T-helper 2 cell treated with Interferon-gamma antibody and Interleukin-4, amounts not matched to agents 100 ng/mL and 5 ng/mL, for 36 hours (primary cell): Measurements from ENCODE around the gene ACTRT2. TPM values are rescaled to one million over a fixed set of nuclear protein-coding genes. Genes with fewer than 3 reads are reported as not detected.

Source experiments
- intact Hi-C: fragments of 100-400 bp; cut with micrococcal nuclease; formaldehyde crosslinking; loops from one replicate; pipeline ENCODE4 v1.15.1; 2023
- total RNA-seq: library from RNA; stranded (reverse); gene quantifications from 2 replicates; pipeline ENCODE4 v1.2.3, GENCODE V29; 2022

ACTRT2 gene
- total RNA-seq, 1 donor from 2014 or later = not detected

DNA sequence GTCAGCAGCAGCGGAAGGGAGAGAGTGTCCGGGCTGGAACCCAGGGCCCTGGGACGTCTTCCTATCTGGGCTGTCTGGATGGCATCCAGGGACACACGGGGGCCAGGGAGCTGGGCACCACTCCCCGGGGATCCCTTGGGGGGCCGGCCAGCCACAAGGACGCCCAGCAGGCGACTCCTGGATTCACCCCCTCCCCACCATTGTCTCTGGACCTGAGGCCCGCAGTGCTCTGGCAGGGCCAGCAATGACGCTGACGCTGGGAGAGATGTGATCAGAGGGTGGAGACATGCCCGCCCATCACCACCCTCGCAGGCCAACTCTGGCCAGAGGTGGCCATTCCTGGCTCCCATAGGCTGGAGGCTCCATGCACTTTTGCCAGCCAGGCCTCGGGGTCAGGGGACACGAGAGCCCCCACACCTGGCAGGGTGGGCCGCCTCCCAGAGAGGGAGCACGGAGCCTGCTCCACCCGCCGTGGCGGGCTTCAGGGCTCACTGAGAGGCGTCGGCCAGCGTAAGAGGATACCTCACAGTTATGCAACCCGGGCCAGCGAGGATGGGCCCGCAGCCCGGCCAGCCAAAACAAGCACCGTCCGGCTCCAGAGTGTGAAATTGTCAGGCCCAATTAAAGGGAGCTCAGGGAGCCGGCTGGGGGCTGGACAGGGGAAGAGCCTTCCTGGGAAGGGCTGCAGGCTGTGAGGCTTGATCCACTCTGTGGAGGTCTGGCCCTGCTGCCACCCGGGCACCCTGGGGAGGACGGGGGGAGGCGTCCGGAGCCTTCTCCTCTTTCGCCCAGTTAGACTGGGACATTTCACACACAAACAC, 10.3 kb downstream of the ACTRT2 start:
- intact Hi-C loops = no loop called here

DNA sequence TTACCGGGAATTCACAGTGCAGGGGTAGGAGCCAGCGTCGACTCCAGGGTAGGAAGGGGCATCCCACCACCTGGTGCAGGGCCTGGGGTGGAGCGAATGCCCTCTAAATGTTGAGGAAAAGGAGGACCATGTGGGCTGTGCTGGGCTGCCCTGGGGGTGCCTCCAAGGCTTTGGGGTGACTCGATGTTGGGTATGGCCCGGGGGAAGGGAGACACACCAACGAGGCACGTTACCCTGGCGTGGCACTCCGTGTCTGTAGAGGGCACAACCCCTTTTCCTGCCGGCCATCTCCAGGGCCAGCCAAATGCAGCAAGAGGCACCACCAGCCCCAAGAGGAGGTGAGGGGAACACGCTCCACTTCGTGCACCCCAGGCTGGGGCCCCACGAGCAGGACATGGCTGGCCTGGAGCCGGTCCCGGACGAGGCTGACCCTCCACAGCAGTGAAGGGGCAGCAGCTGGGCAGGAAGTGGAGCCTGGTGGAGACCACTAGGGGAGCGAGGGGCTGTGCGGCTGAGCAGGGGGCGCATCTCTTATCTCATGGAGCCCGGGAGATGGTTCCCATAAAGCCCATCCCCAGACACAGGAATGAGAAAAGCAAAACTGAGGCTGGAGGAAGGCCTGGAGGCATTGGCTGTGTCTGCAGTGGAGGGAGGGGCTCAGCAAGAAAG, 11.2 kb downstream of the ACTRT2 start:
- intact Hi-C loops = no loop called here

DNA sequence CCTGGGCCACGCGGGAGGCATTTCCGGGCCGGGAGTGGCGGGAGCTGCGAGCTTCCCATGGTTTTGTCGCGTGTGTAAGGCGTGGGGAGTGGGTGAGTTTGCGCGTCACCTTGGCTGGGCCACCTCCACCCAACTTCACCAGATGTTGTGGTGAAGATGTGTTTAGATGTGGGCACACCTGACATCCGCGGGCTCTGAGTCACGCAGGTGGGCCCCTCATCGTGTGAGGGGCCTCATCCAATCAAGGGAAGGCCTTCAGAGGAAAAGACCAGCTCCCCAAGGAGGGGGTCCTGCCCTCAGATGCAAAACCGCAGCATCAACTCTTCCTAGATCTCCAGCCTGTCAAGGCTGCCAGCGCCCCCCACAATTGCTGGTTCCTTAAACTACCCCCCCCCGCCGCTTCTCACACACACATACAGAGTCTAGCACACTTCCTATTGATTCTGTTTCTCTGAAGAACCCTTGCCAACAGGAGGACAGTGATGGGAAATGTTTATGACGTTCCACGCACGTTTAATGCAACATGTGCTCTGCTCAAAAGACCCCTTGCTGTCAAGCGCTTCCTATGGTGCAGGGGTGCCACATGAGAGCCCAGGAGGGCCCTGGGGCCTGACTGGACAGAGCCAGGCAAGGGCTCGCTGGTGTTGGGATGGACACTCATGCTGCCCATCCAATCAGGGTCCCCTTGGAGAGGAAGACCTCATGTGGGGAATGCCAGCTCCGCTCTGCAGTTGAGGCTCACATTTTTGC, 11.9 kb downstream of the ACTRT2 start:
- intact Hi-C loops = no loop called here

DNA sequence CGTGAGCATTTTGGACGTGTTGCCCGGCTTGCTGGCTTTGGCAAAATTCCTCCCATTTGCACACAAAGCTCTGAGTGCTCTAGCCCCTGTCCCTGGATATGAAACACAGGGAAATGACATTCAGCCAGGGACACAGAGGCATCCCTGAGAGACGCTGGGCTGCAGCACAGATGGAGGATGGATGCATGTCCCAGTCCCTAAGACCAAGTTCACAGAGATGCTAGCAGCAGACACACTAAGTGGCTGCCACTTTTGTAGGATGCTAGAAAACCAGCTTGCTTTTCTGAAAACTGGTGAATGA, 12.5 kb downstream of the ACTRT2 start:
- intact Hi-C loops = no loop called here

DNA sequence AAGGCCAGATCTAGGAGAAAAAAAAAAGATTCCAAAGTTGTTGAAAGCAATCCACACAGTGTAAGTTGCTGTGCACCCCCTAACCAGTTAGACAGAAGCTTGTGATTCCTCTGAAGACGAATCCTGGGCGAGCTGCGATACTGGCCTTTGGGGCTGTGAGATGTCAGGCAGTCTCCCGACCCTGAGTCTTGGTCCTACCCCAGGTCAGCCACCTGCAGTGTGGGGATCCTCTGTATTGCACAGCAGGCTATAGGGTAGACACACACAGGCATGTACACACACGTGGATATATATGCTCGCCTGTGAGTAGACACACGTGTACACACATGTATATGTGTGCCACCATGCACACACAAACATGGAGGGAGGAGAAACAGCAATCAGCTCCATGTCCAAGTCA, 12.9 kb downstream of the ACTRT2 start:
- intact Hi-C loops = no loop called here

DNA sequence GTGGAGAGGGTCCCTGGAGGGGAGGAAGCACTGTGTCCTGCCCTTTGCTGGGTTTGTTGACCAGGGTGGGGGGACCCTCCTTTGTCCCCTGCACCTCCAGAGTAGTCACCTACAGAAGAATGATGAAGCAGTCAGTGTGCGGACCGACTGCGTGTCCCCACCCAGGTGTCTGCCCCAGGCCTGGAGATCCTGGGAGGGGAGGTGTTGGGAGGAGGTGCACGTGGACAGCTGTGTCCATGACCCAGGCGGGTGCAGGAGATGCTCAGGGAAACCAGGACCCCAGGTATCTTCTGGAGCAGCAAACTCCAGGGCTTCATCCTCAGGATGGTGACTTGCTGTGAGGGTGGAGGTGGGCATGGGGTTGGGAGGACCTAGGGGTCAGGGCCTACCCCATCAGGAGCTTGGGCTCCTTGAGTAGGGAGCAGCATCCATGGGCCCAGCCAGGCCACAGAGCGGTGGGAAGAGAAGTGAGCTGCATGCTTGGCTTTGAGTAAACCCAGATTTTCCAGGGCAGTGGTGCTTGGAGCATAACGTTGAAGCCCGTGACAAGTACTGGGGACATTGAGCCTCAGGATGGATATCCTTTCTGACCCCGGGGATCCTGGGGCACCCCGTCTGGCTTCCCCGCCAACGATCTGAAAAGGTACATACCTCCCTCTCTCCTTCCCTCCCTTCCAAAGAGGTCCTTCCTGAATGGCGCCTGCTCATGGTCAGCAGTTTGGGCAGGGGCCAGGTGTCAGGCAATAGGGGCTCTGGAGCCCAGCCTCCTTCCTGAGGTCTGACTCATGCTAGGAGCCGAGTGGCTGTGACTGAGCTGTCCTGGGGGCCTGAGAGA, 13.7 kb downstream of the ACTRT2 start:
- intact Hi-C loops = no loop called here

DNA sequence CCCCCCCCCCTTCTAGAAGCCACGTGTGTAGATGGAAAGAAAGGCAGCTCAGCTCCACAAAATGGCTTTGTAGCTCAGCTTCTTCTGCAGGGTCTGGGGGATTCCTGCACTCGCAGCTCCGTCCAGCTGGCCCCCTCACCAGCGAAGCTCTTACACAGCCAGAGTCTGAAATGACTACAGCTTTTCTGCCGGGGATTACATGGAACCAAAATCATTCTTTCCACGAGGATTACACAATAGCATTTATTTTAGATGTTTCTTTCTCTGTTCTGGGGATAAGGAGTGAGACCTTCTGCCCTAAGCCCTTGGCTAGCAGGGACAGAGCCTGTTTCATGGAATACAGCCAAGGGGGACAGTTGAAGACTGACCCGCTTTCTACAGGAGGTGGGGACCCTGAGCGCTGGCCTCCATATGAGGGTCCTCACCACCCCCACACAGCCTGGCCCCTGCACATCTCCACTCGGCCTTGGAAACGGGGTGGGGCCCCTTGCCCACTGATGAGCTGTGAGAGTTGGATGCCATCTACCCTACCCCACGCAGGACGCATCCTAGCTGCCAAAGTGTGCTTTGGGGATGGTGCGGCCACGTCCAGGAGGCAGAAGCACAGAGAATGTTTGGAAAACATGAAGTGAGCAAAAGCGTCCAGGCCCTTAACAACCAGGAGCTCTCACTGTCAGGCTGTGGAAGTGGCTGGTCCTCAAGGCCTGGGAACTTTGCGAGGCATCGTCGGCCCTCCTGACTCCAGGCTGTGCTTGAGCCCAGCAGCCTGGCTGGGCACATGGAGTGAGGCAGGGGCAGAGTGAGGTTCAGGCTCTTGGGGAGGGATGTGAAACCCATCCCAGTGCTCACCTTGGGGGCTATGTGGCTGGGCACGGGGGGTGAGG, 14.5 kb downstream of the ACTRT2 start:
- intact Hi-C loops = no loop called here

DNA sequence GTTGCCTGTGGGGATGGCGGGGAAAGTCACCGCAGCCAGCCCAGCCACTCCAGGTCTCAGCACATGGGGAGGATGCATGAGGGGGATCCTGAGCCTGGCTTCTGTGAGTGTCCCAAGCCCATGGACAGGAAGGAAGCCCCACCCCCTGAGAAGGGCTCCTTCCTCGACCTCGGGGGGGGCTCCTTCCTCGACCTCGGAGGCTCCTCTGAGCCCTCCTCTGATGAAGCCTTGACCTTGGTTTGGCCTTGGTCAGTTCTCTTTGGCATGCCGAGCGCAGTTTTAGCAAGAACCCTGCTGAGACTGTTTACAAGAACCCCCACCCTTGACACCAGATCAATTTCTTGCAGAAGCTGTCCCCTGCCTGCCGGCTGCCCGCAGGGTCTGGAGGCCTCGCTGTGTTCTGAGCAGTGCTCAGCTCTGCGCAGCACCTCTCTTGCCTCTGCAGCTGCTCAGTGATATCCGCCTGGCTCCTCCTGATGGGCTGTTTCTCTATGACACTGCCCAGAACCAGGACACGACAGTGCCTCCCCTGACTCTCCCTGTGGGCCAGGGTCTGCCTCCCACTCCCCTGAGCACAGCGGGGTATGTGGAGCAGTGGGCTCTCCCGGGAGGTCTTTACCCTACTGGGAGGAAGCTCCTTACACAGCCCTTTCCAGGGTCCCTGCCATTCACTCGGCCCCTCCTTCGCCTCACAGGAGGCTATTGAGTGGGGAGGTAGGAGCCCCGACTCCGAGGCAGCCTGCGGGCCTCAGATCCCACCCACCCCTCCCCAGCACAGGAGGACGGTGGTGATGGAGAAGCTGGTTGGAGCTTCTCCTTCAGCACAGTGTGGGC, 15.4 kb downstream of the ACTRT2 start:
- intact Hi-C loops = no loop called here

DNA sequence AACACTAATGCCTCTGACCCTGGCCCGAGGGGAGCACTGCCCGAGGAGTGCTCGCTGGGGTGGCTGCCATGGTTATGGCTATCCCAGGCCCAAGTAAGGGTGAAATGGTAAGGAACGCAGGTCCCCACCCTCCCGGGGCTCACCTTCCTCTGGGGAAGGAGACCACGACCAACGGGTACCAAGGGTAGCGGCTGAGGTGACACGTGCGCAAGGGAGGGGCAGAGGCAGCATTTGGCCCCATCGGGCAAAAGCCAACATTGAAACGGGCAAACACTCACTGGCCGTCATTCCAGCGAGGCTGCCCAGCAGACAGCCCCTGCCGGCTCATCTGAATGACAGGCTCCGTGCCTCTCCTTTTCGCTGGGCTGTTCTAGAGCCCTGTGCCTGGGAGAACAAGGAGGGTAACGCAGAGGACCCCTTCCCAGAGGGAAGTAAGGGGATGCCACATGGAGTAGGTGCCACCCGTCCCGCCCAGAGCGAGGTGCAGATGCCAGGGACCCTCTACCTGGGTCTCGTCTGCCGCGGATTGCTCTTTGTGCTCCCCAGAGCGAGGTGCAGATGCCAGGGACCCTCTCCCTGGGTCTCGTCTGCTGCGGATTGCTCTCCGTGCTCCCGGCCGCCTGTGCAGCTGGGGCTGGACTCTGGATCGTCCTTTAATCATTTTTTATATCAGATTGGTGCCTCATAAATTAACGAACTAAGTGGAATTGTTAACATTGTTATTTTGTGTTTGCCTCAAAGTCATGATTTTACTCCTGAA, 16.2 kb downstream of the ACTRT2 start:
- intact Hi-C loops = no loop called here

DNA sequence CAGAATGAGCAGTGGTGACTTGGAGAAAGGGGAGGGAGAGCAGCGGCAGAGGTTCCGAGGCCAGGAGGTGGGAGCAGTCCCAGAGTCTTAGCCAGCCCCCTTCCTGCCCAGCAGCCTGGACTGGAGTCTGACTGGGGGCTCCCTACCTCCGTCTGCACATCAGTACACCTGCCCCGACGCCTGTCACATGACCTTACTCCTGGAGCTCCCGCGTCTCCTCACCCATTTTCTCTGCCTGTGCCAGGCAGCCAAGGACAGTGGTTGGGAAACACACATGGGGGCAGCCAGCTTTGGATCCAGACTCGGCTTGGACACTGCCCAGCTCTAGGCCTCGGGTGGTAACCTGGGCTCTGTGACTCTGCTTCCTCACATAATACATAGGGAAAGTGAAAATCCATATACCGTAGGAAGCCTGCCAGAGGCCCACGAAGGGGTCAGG, 16.9 kb downstream of the ACTRT2 start:
- intact Hi-C loops = no loop called here

DNA sequence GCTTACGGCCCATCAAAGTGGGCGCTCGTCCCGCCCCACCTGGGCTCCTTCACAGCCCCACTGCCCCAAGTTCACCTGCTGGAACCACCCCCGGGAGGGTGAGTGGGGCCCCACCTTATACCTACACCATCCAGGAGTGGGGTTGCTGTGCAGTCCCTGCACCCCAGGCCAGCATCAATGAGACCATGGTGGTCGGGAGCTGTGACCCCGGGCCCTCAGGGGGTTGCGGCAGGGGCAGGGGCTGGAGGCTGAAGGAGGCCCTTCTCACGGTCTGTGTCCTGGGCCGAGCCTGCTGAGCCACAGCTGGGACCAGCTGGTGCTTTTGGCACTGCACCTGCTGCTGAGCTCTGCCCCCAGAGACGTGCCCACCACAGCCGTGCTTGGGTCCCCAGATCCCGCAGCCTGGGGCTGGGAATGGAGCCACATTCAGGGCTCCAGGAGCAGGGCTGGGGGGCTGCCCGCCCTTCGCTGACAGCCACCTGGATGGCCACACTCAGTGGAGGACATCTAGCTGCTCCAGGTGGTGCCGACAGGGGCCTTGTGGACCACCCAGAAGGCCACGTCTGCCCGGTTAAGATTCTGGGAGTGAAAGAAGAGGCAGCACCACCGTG, 17.4 kb downstream of the ACTRT2 start:
- intact Hi-C loops = no loop called here

DNA sequence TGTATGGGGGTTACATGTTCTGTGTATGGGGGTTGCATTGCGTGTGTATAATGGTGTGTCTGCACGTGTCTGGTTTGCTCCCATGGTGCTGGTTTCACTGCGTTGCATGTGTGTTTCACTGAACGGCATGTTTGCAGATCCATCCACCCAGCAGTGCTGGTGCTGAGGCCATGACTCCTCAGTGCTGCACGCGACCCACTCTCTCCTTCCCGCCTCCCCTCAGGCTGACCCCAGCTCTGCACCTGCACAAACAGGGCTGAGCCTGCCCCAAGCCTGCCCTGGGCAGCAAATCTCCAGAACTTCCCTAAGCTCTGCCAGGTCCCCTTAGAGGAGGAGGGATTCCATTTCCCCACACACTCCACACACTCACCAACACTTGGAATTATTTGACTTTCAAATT, 18.7 kb downstream of the ACTRT2 start:
- intact Hi-C loops = no loop called here

DNA sequence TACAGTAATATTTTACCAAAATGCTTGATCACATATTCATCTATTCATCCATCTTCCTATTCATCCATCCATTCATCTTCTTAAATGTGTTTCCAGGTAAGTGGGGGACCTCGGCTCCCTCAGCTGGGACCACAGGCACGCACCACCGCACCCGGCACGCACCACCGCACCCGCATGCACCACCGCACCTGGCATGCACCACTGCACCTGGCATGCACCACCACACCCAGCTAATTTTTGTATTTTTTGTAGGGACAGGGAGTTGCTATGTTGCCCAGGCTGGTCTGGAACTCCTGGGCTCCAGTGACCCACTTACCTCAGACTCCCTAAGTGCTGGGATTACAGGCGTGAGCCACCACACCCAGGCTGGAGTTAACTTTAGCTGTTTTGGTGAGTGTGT, 21.2 kb downstream of the ACTRT2 start:
- intact Hi-C loops = no loop called here

DNA sequence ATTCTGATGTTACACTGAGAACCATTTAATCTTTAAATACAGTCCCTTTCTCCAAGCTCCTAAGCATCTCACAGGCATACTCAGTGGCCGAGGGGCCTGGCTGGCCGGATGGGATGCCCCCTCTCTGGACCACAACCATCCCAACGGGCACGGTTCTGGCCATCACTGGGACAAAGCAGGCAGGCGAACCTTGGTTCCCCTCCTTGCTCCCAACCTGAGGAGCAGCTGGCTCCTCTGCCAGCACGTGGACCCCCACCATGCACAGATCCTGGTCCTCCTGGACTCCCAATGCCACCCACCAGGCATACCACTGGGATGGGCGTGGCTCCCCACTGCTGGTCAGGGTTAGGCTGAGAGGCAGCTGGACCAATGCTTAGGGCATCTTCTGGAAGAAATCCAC, 27.9 kb downstream of the ACTRT2 start:
- intact Hi-C loops = no loop called here

DNA sequence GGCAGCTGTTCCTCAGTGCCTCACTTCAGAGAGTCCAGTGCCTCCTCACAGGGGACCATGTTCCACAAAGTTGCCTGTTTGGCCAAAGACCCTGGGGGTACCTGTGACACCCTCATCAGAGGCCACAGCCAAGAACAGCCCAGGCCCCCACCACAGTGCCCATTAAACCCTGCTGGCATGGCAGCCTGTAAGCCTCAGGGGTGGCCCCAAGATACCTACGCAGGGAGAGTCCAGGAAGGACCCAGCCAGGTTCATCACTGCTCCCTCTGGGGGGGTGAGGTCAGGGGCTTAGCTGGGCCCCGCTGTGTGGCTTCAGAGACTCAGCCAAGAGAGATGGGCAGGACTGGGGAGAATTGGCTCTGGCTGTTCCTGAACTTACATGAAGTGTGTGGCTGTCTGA, 28.6 kb downstream of the ACTRT2 start:
- intact Hi-C loops = no loop called here

DNA sequence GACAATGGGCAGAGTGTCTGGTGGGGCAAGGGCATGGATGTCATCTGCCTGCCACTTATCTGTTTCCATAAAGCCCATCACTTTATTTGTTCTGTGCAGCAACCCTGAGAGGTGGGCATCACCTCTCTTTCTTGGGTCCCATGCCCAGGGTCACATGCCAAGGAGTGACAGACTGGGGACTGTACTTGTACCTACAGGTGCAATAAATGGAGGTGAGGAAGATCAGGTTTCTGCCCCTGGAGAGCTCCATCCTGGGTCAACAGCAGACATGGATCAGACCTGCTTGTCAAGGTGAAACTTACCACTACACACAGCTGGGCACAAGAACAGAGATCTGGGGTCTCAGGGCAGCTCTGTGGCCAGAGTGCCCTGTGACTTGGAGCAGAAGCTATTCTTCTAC, 29.3 kb downstream of the ACTRT2 start:
- intact Hi-C loops = no loop called here

DNA sequence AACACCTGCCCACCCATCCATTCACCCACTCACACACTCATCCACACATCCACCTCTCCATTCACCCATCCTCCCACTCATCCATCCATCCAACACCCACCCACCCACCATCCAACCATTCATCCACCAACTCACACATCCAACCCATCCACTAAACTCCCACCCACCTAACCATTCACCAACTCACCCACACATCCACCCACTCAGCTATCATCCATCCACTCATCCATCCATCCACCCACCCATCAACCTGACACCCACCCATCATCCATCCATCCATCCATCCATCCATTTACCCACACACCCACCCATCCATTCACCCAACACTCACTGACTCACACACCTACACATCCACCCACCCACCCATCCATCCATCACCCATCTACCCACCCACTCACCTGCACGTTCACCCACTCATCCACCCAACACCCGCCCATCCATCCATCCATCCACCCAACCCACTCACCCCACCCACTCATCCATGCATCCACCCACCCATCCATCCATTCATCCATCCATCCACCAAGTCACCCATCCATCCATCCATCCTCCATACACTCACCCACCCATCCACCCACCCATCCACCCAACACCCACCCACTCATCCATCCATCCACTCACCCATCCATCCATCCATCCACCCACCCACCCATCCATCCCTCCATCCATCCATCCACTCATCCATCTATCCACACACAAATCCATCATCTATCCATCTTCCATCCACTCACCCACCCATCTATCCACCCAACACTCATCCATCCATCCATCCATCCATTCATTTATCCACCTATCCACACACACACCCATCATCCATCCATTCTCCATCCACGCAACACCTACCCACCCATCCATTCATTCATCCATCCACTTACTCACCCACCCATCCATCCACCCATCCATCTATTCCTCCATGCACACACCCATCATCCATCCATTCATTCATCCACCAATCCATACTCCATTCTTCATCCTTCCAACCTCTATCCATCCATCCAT, 30.3 kb downstream of the ACTRT2 start:
- intact Hi-C loops = no loop called here
